OCI-LY7 (cell line): ENCODE data around the gene GATM.

ENCODE experiments used
- EZH2phosphoT487 ChIP-seq: fragments of 200-600 bp; sonication (generic); IDR thresholded peaks from 2 replicates; pipeline ENCODE4 v1.6.1; 2018; ENCODE audit warnings: low read depth, borderline replicate concordance, mild to moderate bottlenecking, mixed run types, antibody characterized with exemption, low read length, moderate library complexity, mixed read lengths
- TF ChIP-seq, protein P1 (sequence below): fragments of 200-600 bp; sonication (generic); conservative IDR thresholded peaks from 2 replicates; pipeline ENCODE4 v1.5.1; 2014; ENCODE audit warnings: mild to moderate bottlenecking, antibody characterized with exemption, low read length, moderate library complexity, mixed read lengths

GRCh38 chr15:45320581-45321205 is 57.7 kb downstream of the GATM start:
- TF ChIP-seq, protein P1, sequence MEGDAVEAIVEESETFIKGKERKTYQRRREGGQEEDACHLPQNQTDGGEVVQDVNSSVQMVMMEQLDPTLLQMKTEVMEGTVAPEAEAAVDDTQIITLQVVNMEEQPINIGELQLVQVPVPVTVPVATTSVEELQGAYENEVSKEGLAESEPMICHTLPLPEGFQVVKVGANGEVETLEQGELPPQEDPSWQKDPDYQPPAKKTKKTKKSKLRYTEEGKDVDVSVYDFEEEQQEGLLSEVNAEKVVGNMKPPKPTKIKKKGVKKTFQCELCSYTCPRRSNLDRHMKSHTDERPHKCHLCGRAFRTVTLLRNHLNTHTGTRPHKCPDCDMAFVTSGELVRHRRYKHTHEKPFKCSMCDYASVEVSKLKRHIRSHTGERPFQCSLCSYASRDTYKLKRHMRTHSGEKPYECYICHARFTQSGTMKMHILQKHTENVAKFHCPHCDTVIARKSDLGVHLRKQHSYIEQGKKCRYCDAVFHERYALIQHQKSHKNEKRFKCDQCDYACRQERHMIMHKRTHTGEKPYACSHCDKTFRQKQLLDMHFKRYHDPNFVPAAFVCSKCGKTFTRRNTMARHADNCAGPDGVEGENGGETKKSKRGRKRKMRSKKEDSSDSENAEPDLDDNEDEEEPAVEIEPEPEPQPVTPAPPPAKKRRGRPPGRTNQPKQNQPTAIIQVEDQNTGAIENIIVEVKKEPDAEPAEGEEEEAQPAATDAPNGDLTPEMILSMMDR = no peak
- no peak for TF ChIP-seq EZH2phosphoT487
